ENCODE data around the gene PPP1R18. TPM values are rescaled to one million over a fixed set of nuclear protein-coding genes. Genes with fewer than 3 reads are reported as not detected.
A peak's percentile ranks its signal among the peaks of the same experiment; 100 is the strongest.

PPP1R18 gene
- total and polyA plus RNA-seq, 9 of the 15 experiments (the other 6 are each of a cell fraction or from before 2014, with no cell fraction given): 12.0 to 99.2 (median 42.6) TPM

DNA sequence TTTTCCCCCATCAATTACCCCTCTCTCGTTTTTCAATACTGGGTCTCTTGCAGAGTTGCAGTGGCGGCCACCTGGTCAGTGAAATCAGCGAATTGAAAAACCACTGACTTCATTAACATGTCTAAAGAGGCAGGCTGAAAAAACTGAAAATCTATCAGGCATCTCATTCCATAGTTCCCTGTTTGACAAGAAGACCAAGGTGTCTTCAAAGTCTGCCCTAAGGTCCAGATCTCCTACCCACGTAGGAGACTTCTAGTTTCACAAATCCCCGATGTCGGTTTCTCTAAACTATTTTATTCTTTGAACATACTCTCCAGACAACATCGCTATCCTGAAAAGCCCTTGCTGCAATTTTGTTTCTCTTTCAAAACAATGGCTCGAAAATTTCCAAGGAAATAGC is 32.9 kb upstream of the PPP1R18 start:
- Histone ChIP-seq H2AFZ (ENCODE audit: low read depth, low read length) (peak overlapping the region; percentile 75), H3K27ac (ENCODE audit: extremely low read depth, low read depth, low read length) (peak overlapping the region; percentile 95)
- TF ChIP-seq FOXA3 (CRISPR knock-in tag; conservative IDR thresholded peaks at IDR 0.05 in 1 of 2, IDR thresholded peaks at IDR 0.05 in 1 of 2): no peak
- no peak for TF ChIP-seq ATF1 (CRISPR knock-in tag; IDR thresholded peaks at IDR 0.05)
- no peak for TF ChIP-seq ATF1 (tag; IDR thresholded peaks at IDR 0.05)
- TF ChIP-seq BMI1 (IDR thresholded peaks at IDR 0.05; ENCODE audit: low read length): no peak
- TF ChIP-seq ZNF655 (CRISPR knock-in tag; IDR thresholded peaks at IDR 0.05): no peak
- no peak for TF ChIP-seq ILK (tag; IDR thresholded peaks at IDR 0.05; ENCODE audit: borderline replicate concordance, low read depth)
- TF ChIP-seq STAG1 (CRISPR knock-in tag; IDR thresholded peaks at IDR 0.05; ENCODE audit: borderline replicate concordance): no peak
- TF ChIP-seq CLOCK (CRISPR knock-in tag; IDR thresholded peaks at IDR 0.05; ENCODE audit: borderline replicate concordance): peak; percentile 54; the same call in 1 of the 2 replicates
- 0 out of 2 replicates have a peak, but pooled peaks have one; percentile 7 for TF ChIP-seq AFF4 (CRISPR knock-in tag; IDR thresholded peaks at IDR 0.05)
- 0 out of 4 replicates have a peak, but pooled peaks of 1 of the 2 experiments have one; percentile 10 for TF ChIP-seq ZNF639 (CRISPR knock-in tag; conservative IDR thresholded peaks at IDR 0.05 in 1 of 2, IDR thresholded peaks at IDR 0.05 in 1 of 2)
- TF ChIP-seq ELF1 (tag; IDR thresholded peaks at IDR 0.05): 0 out of 2 replicates have a peak, but pooled peaks have one; percentile 19

More for the DNA sequence above, 32.9 kb upstream of the PPP1R18 start:
- BruUV-seq (replicated peaks): no TSS peak
- ATAC-seq (no peak), DNase-seq (ENCODE audit: extremely low read depth in 1 of 4, low spot score in 3 of 4) (peak in 1 of 4 experiments; percentile 58), FAIRE-seq (no peak)
- in situ Hi-C loops (cut with MboI): no loop called here
- Histone ChIP-seq H3K4me3 (peak overlapping the region; percentile 89), H3K4me1 (replicated peaks in 1 of 2; ENCODE audit: control insufficient read depth in 2 of 2, insufficient read depth in 2 of 2, low read length in 2 of 2) (peaks cover 24 to 25% of the 10 kb centered on the region in 2 experiments), H3K9ac (ENCODE audit: insufficient read depth in 1 of 2, low read depth in 2 of 2, low read length in 2 of 2) (peak overlapping the region; percentile 89 to 96; a peak in 3 of 4 replicates), H3K9me3 (replicated peaks; ENCODE audit: control insufficient read depth, insufficient read depth, low read depth, low read length) (no peaks in the 10 kb centered on the region), H3K79me2 (ENCODE audit: control insufficient read depth, insufficient read depth, low read length) (peaks cover 91% of the 10 kb centered on the region), H3K36me3 (ENCODE audit: control insufficient read depth, insufficient read depth, low read length) (peaks cover 38% of the 10 kb centered on the region), H3K27me3 (ENCODE audit: control insufficient read depth in 2 of 2, insufficient read depth in 2 of 2, low read length in 2 of 2) (no peaks in the 10 kb centered on the region), H3K4me2 (ENCODE audit: insufficient read depth, low read length) (peak overlapping the region; percentile 86), H4K20me1 (replicated peaks; ENCODE audit: control insufficient read depth, insufficient read depth, low read length) (peaks cover 29% of the 10 kb centered on the region), H3K9me1 (ENCODE audit: control insufficient read depth, insufficient read depth, low read length) (no peaks in the 10 kb centered on the region)
- intact Hi-C loops (cut with micrococcal nuclease): loop anchor here (2.0 kb wide), 1 partner anchor 163 kb away; the partner anchor contains the start of genes GNL1 and PRR3
- 2% methylated on average over 8 of the region's 8 CpGs for WGBS (ENCODE audit: insufficient coverage, low coverage, missing lambda C conversion rate)
- CTCF ChIA-PET (ENCODE audit: low intra/inter-chr PET ratio): interaction anchor here (5.0 kb wide), 1 partner anchor 39 kb away, joined by 92 read pairs; no protein-coding TSS in a partner anchor
- POLR2A ChIA-PET: interaction anchor here (0.6 to 27.1 kb wide), 10 partner anchors 10 to 225 kb away, joined by 3 to 524 read pairs (median 4); partner anchors contain the start of genes DHX16 and NRM
